ENCODE results near the gene CMTM5. TPM values are rescaled to one million over a fixed set of nuclear protein-coding genes. Genes with fewer than 3 reads are reported as not detected.

Gene CMTM5
- total RNA-seq, result 1 to 10 TPM in 1 of 4 donors, under 1 TPM in 1, not detected in 2; 0.64 to 1.1 TPM

DNA sequence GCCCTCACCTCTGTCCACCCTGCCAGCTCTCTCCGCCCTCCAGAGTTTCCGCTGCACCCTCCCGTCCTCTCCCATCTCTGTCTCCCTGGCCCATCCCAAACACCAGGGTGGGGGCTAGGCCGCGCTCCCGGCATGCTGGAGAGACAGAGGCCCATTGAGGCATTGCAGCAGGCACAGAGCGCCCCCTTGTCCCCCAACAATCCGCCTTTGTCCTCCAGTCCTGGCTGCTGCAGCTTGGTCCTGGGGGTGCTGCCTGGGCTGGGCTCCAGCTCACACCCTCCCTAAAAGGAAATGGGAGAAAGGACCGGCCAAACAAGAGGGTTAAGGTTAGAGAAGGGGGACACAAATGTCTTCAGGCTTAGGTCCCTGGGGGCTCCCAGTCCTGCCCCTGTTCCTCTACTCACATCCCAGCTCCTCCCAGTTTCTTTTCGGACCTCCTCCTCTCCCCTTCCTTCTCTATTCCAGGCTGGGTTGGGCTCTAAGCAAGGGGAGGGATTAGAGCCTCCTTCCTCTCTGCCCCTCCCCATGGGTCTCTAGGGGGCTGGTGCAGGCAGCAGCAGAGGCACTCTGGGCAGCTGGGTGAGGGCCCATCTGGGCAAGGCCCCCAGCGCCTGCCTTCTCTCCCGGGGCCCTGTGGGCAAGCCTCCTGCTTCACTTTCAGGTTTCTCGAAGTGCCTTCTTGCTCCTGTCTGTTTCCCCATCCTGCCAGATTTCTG lies at the start of gene CMTM5:
TSS of gene CMTM5 (plus strand) at position 565 of the 716 bp plus-strand sequence. CDS start 206 bp downstream, outside the sequence.
- Histone ChIP-seq H3K4me1 (peaks cover 0 to 6% (median 0%) of the 10 kb centered on the region in 4 donors), H3K27ac (peak within 1 kb of the TSS in 2 of 4 donors; percentile 27 to 38), H3K9me3 (no peaks in the 10 kb centered on the region), H3K4me3 (no peak within 1 kb of the TSS), H3K27me3 (no peaks in the 10 kb centered on the region), H3K36me3 (no peaks in the 10 kb centered on the region)
- TF ChIP-seq EP300 (IDR thresholded peaks at IDR 0.05; ENCODE audit: low read depth) (no peak), POLR2A (IDR thresholded peaks at IDR 0.05) (no peak), POLR2AphosphoS5 (IDR thresholded peaks at IDR 0.05) (no peak)
- TF ChIP-seq, protein P1, sequence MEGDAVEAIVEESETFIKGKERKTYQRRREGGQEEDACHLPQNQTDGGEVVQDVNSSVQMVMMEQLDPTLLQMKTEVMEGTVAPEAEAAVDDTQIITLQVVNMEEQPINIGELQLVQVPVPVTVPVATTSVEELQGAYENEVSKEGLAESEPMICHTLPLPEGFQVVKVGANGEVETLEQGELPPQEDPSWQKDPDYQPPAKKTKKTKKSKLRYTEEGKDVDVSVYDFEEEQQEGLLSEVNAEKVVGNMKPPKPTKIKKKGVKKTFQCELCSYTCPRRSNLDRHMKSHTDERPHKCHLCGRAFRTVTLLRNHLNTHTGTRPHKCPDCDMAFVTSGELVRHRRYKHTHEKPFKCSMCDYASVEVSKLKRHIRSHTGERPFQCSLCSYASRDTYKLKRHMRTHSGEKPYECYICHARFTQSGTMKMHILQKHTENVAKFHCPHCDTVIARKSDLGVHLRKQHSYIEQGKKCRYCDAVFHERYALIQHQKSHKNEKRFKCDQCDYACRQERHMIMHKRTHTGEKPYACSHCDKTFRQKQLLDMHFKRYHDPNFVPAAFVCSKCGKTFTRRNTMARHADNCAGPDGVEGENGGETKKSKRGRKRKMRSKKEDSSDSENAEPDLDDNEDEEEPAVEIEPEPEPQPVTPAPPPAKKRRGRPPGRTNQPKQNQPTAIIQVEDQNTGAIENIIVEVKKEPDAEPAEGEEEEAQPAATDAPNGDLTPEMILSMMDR (IDR thresholded peaks at IDR 0.05), result no peak
- WGBS, 2 donors (ENCODE audit: low coverage in 1 of 2), result 64 to 87% methylated on average over 3 to 13 of the region's 13 CpGs
- intact Hi-C loops (cut with DNase I; ENCODE audit: low total_unique reads) (no loop called here), in situ Hi-C loops (cut with MboI; ENCODE audit: low pct_ligation_motif_present in 1 of 4, low pct_unique_long_range_greater_than_20kb in 1 of 4, low sequenced_read_pairs in 3 of 4) (loop anchor here in 1 of 4 donors (25.0 kb wide), 1 partner anchor 114 kb away; no protein-coding TSS in a partner anchor)
- no peak for DNase-seq

- in situ Hi-C loops (cut with MboI; ENCODE audit: low pct_ligation_motif_present in 1 of 4, low pct_unique_long_range_greater_than_20kb in 1 of 4, low sequenced_read_pairs in 3 of 4) (loop anchor here in 2 of 4 donors (25.0 kb wide), 1 partner anchor 234 kb away; the partner anchor contains the start of genes AP1G2 (in 2 of the 2), THTPA (in 2 of the 2) and ZFHX2 (in 2 of the 2)), intact Hi-C loops (cut with DNase I; ENCODE audit: low total_unique reads) (loop anchor here (2.0 kb wide), 1 partner anchor 53 kb away; no protein-coding TSS in a partner anchor)
- Histone ChIP-seq H3K27me3 (no peaks in the 10 kb centered on the region), H3K36me3 (peaks cover 0 to 24% (median 8%) of the 10 kb centered on the region in 4 donors), H3K4me3 (no peak overlapping the region), H3K4me1 (peaks cover under 1 to 8% (median 2%) of the 10 kb centered on the region in 4 donors), H3K9me3 (no peaks in the 10 kb centered on the region), H3K27ac (no peak overlapping the region)
- DNase-seq, result peak; percentile 76
- WGBS, 2 donors (ENCODE audit: low coverage in 1 of 2), result 44 to 57% methylated on average over 2 to 4 of the region's 4 CpGs
- TF ChIP-seq, protein P1 (IDR thresholded peaks at IDR 0.05), result peak; percentile 85 to 90 (median 86)
- TF ChIP-seq EP300 (IDR thresholded peaks at IDR 0.05; ENCODE audit: low read depth), result no peak
Measured at GRCh38 chr14:23327947-23328744, 48.7 kb upstream of the CMTM5 start.

DNA sequence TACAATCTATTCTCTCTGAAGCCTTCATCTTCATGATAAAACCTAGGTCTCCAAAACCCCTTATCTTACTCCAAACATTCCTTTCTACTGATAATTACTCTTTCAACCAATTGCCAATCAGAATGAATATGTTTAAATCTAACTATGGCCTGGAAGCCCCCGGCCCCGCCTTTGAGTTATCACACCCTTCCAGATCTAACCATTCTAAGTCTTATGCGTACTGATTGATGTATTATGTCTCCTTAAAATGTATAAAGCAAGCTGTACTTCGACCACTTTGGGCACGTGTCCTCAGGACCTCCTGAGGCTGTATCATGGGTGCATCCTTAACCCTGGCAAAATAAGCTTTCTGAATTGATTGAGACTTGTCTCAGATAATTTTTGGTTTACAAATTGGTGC lies 41.2 kb upstream of the CMTM5 start:
- Histone ChIP-seq H3K36me3 (no peaks in the 10 kb centered on the region), H3K4me1 (no peaks in the 10 kb centered on the region), H3K9me3 (peaks cover 0 to 4% of the 10 kb centered on the region in 2 donors), H3K4me3 (no peak overlapping the region), H3K27me3 (peaks cover 4% of the 10 kb centered on the region), H3K27ac (no peak overlapping the region)
- in situ Hi-C loops (cut with MboI; ENCODE audit: low pct_ligation_motif_present in 1 of 4, low pct_unique_long_range_greater_than_20kb in 1 of 4, low sequenced_read_pairs in 3 of 4) (loop anchor here in 2 of 4 donors (25.0 kb wide), 1 partner anchor 227 kb away; the partner anchor contains the start of genes AP1G2 (in 2 of the 2), THTPA (in 2 of the 2) and ZFHX2 (in 2 of the 2)), intact Hi-C loops (cut with DNase I; ENCODE audit: low total_unique reads) (no loop called here)
- 82 to 85% methylated on average over 5 of the region's 5 CpGs for WGBS, 2 donors (ENCODE audit: low coverage in 1 of 2)
- no peak for DNase-seq
- TF ChIP-seq, protein P1 (IDR thresholded peaks at IDR 0.05), result no peak
- TF ChIP-seq POLR2A (IDR thresholded peaks at IDR 0.05) (no peak), POLR2AphosphoS5 (IDR thresholded peaks at IDR 0.05) (no peak), EP300 (IDR thresholded peaks at IDR 0.05; ENCODE audit: low read depth) (no peak)

Measured in transverse colon (tissue), 4 donors.